Mucosa of descending colon (tissue), 3 donors: ENCODE data around the gene FAM200C. TPM values are rescaled to one million over a fixed set of nuclear protein-coding genes. Genes with fewer than 3 reads are reported as not detected.

Experiments
- ATAC-seq: fragments of 200-7000 bp; cut with Tn5 transposase; one replicate; pipeline ENCODE4 v1.9.1; 2020; ENCODE audit warnings: mild to moderate bottlenecking, moderate library complexity
- DNase-seq, 3 donors: peaks; one replicate each; pipeline ENCODE4 v3.0.0-alpha.2; 2020
- H3K36me3 ChIP-seq: fragments of 200-600 bp; one replicate; pipeline ENCODE4 v1.8.0; 2021; ENCODE audit warnings: low read depth, mild to moderate bottlenecking
- H3K4me1 ChIP-seq: fragments of 200-600 bp; one replicate; pipeline ENCODE4 v1.8.0; 2021; ENCODE audit warnings: low read depth, mild to moderate bottlenecking
- H3K4me3 ChIP-seq: fragments of 200-600 bp; one replicate; pipeline ENCODE4 v1.8.0; 2021; ENCODE audit warnings: mild to moderate bottlenecking
- H3K9me3 ChIP-seq: fragments of 200-600 bp; one replicate; pipeline ENCODE4 v1.8.0; 2021; ENCODE audit warnings: mild to moderate bottlenecking
- CTCF ChIP-seq: fragments of 200-600 bp; IDR thresholded peaks from one replicate; pipeline ENCODE4 v1.8.0; 2022; ENCODE audit warnings: antibody characterized with exemption, mild to moderate bottlenecking
- intact Hi-C, 2 donors: fragments of 100-400 bp; cut with DNase I in 1 of 2; cut with micrococcal nuclease in 1 of 2; formaldehyde crosslinking; loops; one replicate each; pipeline versions ENCODE4 v1.11.0 to v1.11.1; 2022; cut with DNase I, micrococcal nuclease
- total RNA-seq, 3 donors: library from RNA; stranded (reverse); fragmentation: NEBNext Ultra II Directional in 2 of 3; extraction: Animal tissue kit (Norgen Biotek cat#: 25700) in 2 of 3; gene quantifications; one replicate each; pipeline versions ENCODE4 v1.2.1 to v1.2.4, GENCODE V29; 2021 to 2023
- donor health status: DM: no; HTN: no; CAD: no; lungs with moderate emphysema.
- donor health status: DM: no; HTN: no; CAD: no.
- donor health status: DM: no; HTN: yes; CAD: no.

The FAM200C gene
- total RNA-seq, 3 donors from 2014 or later: 1.7 to 4.3 (median 1.9) TPM

- no peak for ATAC-seq
- Histone ChIP-seq H3K36me3 (no peaks in the 10 kb centered on the region), H3K4me3 (no peak overlapping the region), H3K9me3 (no peaks in the 10 kb centered on the region), H3K4me1 (no peaks in the 10 kb centered on the region)
- no peak for DNase-seq
- intact Hi-C loops: no loop called here
- no peak for TF ChIP-seq CTCF
These were observed 44.6 kb upstream of the FAM200C start for GRCh38 chr5:160444407-160444806.

GRCh38 chr5:160442824-160443431 lies 43.1 kb upstream of the FAM200C start:
- H3K4me1 ChIP-seq: peaks cover 4% of the 10 kb centered on the region
- ATAC-seq (no peak), DNase-seq (no peak)
- no peak overlapping the region for H3K4me3 ChIP-seq
- H3K9me3 ChIP-seq: no peaks in the 10 kb centered on the region
- intact Hi-C loops: no loop called here
- TF ChIP-seq CTCF: no peak
- H3K36me3 ChIP-seq: no peaks in the 10 kb centered on the region

- Histone ChIP-seq H3K36me3 (no peaks in the 10 kb centered on the region), H3K4me3 (no peak overlapping the region), H3K4me1 (peaks cover 4% of the 10 kb centered on the region), H3K9me3 (no peaks in the 10 kb centered on the region)
- intact Hi-C loops: no loop called here
- DNase-seq: no peak
- no peak for ATAC-seq
- TF ChIP-seq CTCF: no peak
These were observed 41.5 kb upstream of the FAM200C start for GRCh38 chr5:160441311-160441781.

- DNase-seq: peak; percentile 88 to 96 (median 93)
- no peaks in the 10 kb centered on the region for H3K9me3 ChIP-seq
- intact Hi-C loops: no loop called here
- H3K36me3 ChIP-seq: no peaks in the 10 kb centered on the region
- H3K4me3 ChIP-seq: no peak overlapping the region
- ATAC-seq: peak; percentile 97
- H3K4me1 ChIP-seq: peaks cover 4% of the 10 kb centered on the region
- TF ChIP-seq CTCF: peak; percentile 88
These were observed 39.3 kb upstream of the FAM200C start for GRCh38 chr5:160439205-160439600.

- H3K36me3 ChIP-seq: no peaks in the 10 kb centered on the region
- no peak overlapping the region for H3K4me3 ChIP-seq
- peaks cover 4% of the 10 kb centered on the region for H3K4me1 ChIP-seq
- ATAC-seq (peak; percentile 78), DNase-seq (peak in 2 of 3 donors; percentile 47 to 76)
- TF ChIP-seq CTCF: peak; percentile 26
- intact Hi-C loops: no loop called here
- H3K9me3 ChIP-seq: no peaks in the 10 kb centered on the region
These were observed 38.7 kb upstream of the FAM200C start for GRCh38 chr5:160438316-160439204.
